Activated CD4-positive, alpha-beta T cell treated with anti-CD3 and anti-CD28 coated beads, Interleukin-2, amount 10 ng/mL, durations not matched to agents 7 days and 5 days (primary cell): ENCODE data around the gene GRIK4. TPM values are rescaled to one million over a fixed set of nuclear protein-coding genes. Genes with fewer than 3 reads are reported as not detected.

Experiments used
- CTCF ChIA-PET: fragments of 350-600 bp; sonication (Branson Sonifier 250); formaldehyde crosslinking; loops from one replicate; lab custom pipeline; 2021; ENCODE audit warnings: antibody characterized with exemption; lab: Charles Lee
- POLR2A ChIA-PET: fragments of 350-600 bp; sonication (Branson Sonifier 250); formaldehyde crosslinking; loops from one replicate; lab custom pipeline; 2021; ENCODE audit warnings: antibody characterized with exemption; lab: Charles Lee
- DNase-seq: peaks from one replicate; pipeline ENCODE4 v3.0.0-alpha.2; 2020
- H3K27ac Mint-ChIP-seq: one replicate; pipeline ENCODE4 v1.8.0; 2021; ENCODE audit warnings: mild to moderate bottlenecking, moderate library complexity, mixed read lengths
- H3K27me3 Mint-ChIP-seq: one replicate; pipeline ENCODE4 v1.8.0; 2021; ENCODE audit warnings: mixed read lengths
- H3K36me3 Mint-ChIP-seq: one replicate; pipeline ENCODE4 v1.8.0; 2021; ENCODE audit warnings: low read depth, mixed read lengths
- H3K4me1 Mint-ChIP-seq: one replicate; pipeline ENCODE4 v1.8.0; 2021; ENCODE audit warnings: mixed read lengths
- H3K4me3 Mint-ChIP-seq: one replicate; pipeline ENCODE4 v1.8.0; 2021; ENCODE audit warnings: mild to moderate bottlenecking, moderate library complexity, mixed read lengths
- H3K9me3 Mint-ChIP-seq: one replicate; pipeline ENCODE4 v1.8.0; 2021; ENCODE audit warnings: mixed read lengths
- total RNA-seq, 2 experiments: library from RNA; stranded (reverse); gene quantifications; one replicate each; pipeline ENCODE4 v1.2.3, GENCODE V29; 2021

The GRIK4 gene
- total RNA-seq, 2 experiments from 2014 or later, result not detected

- Mint-ChIP-seq H3K9me3 (no peaks in the 10 kb centered on the region), H3K4me1 (no peaks in the 10 kb centered on the region), H3K27ac (no peak overlapping the region), H3K27me3 (peaks cover 2% of the 10 kb centered on the region), H3K36me3 (no peaks in the 10 kb centered on the region), H3K4me3 (no peak overlapping the region)
- ChIA-PET POLR2A (no interaction called here), CTCF (interaction anchor here (0.6 kb wide), 1 partner anchor 35 kb away, joined by 3 read pairs; no protein-coding TSS in a partner anchor)
- DNase-seq, result no peak
Measured at GRCh38 chr11:120522736-120523135, 11.2 kb downstream of the GRIK4 start.

DNA sequence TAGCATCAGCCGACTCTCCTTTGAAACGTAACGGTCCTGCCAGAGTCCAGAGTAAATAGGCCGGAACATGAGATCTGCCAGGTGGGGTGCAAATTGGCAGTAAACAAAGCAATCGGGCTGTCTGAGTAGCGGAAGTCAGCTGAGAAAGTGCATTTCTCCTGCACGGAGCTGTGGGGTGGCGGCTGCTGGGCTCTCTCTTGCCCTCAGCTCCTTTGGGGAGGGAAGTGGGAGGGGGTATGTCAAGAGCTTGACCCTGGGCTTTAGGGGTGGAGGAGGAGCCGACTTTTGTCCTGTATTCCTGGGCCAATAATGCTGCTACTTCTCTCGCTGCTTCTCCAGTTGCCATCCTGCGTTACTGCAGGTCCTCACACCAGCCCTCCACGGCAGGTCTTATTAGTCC is 11.6 kb downstream of the GRIK4 start:
- H3K4me3 Mint-ChIP-seq, result no peak overlapping the region
- ChIA-PET POLR2A (no interaction called here), CTCF (interaction anchor here (0.6 kb wide), 1 partner anchor 35 kb away, joined by 3 read pairs; no protein-coding TSS in a partner anchor)

GRCh38 chr11:120524536-120525085 is 13.1 kb downstream of the GRIK4 start:
- Mint-ChIP-seq H3K4me3 (no peak overlapping the region), H3K27ac (no peak overlapping the region), H3K4me1 (no peaks in the 10 kb centered on the region), H3K9me3 (no peaks in the 10 kb centered on the region), H3K27me3 (peaks cover 2% of the 10 kb centered on the region), H3K36me3 (no peaks in the 10 kb centered on the region)
- ChIA-PET POLR2A (no interaction called here), CTCF (no interaction called here)
- DNase-seq, result no peak

More for the DNA sequence above, 11.6 kb downstream of the GRIK4 start:
- H3K4me1 Mint-ChIP-seq, result no peaks in the 10 kb centered on the region
- no peak overlapping the region for H3K27ac Mint-ChIP-seq
- H3K36me3 Mint-ChIP-seq, result no peaks in the 10 kb centered on the region
- no peak for DNase-seq
- no peaks in the 10 kb centered on the region for H3K9me3 Mint-ChIP-seq
- H3K27me3 Mint-ChIP-seq, result peaks cover 2% of the 10 kb centered on the region

GRCh38 chr11:120525261-120526171 is 14.0 kb downstream of the GRIK4 start:
- ChIA-PET CTCF (interaction anchor here (0.5 kb wide), 1 partner anchor 1565 kb away, joined by 4 read pairs; no protein-coding TSS in a partner anchor), POLR2A (no interaction called here)
- Mint-ChIP-seq H3K4me1 (no peaks in the 10 kb centered on the region), H3K9me3 (no peaks in the 10 kb centered on the region), H3K27ac (no peak overlapping the region), H3K4me3 (no peak overlapping the region), H3K27me3 (peaks cover 2% of the 10 kb centered on the region), H3K36me3 (no peaks in the 10 kb centered on the region)
- no peak for DNase-seq

- ChIA-PET CTCF (no interaction called here), POLR2A (no interaction called here)
- Mint-ChIP-seq H3K27me3 (peaks cover 2% of the 10 kb centered on the region), H3K4me3 (no peak overlapping the region), H3K4me1 (no peaks in the 10 kb centered on the region), H3K36me3 (no peaks in the 10 kb centered on the region), H3K27ac (no peak overlapping the region), H3K9me3 (no peaks in the 10 kb centered on the region)
- no peak for DNase-seq
Measured at GRCh38 chr11:120526241-120526640, 14.7 kb downstream of the GRIK4 start.

DNA sequence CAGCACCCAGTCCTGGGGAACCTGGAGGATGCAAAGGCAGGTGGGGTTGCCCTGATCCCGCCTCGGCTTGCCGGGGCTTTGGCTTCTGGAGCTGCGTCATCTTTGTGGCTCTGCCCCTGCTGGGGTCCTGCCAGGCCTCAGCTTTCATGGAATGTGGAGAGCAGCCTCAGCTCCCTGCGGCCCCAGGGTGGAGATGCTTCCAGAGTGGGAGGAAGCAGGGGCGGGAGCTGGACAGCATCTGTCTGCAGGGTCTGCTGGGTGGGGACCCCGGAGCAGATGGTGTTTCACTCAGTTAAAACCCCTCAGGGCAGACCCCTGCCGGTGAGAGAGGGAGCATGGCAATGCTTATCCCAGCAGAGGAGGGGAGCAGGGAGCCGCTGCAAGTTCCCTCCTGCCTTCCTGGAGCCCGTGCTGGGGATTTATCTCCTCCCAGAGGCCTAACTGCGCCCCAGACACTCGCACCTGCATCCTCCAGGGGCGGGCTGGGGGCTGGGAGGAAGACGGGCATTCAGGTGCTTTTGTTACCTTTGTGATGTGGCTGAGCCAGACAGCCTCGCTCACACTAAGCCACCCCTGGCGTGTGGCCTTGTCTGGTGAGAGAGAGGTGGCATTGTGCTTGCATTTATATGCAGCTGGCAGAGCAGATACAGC is 15.7 kb downstream of the GRIK4 start:
- Mint-ChIP-seq H3K4me3 (no peak overlapping the region), H3K9me3 (no peaks in the 10 kb centered on the region), H3K4me1 (no peaks in the 10 kb centered on the region), H3K27me3 (peaks cover 2% of the 10 kb centered on the region), H3K36me3 (no peaks in the 10 kb centered on the region), H3K27ac (no peak overlapping the region)
- POLR2A ChIA-PET, result no interaction called here
- CTCF ChIA-PET, result no interaction called here
- DNase-seq, result no peak

DNA sequence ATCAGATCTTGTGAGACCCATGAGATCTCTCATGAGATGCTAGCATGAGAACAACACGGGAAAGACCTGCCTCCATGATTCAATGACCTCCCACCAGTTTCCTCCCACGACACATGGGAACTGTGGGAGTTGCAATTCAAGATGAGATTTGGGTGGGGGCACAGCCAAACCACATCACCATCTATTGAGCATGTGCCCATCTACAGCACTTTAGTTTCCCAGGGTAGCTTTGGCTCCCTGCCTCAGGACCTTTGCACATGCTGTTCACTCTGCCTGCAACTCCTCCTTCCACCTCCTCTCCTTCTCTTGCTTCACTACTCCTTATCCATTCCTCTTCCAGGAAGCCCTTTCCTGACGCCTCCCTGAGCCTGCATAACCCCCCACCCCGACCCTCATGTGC is 17.2 kb downstream of the GRIK4 start:
- ChIA-PET POLR2A (no interaction called here), CTCF (no interaction called here)
- H3K36me3 Mint-ChIP-seq, result no peaks in the 10 kb centered on the region
- no peaks in the 10 kb centered on the region for H3K9me3 Mint-ChIP-seq
- H3K4me3 Mint-ChIP-seq, result no peak overlapping the region
- DNase-seq, result no peak
- H3K27me3 Mint-ChIP-seq, result peaks cover 5% of the 10 kb centered on the region
- H3K4me1 Mint-ChIP-seq, result no peaks in the 10 kb centered on the region
- no peak overlapping the region for H3K27ac Mint-ChIP-seq

GRCh38 chr11:120529214-120529613 is 17.7 kb downstream of the GRIK4 start:
- CTCF ChIA-PET, result no interaction called here
- Mint-ChIP-seq H3K4me1 (no peaks in the 10 kb centered on the region), H3K9me3 (no peaks in the 10 kb centered on the region), H3K27ac (no peak overlapping the region), H3K27me3 (peaks cover 5% of the 10 kb centered on the region), H3K4me3 (no peak overlapping the region), H3K36me3 (no peaks in the 10 kb centered on the region)
- no peak for DNase-seq
- POLR2A ChIA-PET, result no interaction called here

- Mint-ChIP-seq H3K27me3 (peaks cover 5% of the 10 kb centered on the region), H3K4me3 (no peak overlapping the region), H3K4me1 (no peaks in the 10 kb centered on the region), H3K9me3 (no peaks in the 10 kb centered on the region), H3K27ac (no peak overlapping the region), H3K36me3 (no peaks in the 10 kb centered on the region)
- CTCF ChIA-PET, result no interaction called here
- no peak for DNase-seq
- POLR2A ChIA-PET, result no interaction called here
Measured at GRCh38 chr11:120529911-120530310, 18.4 kb downstream of the GRIK4 start.

- no peaks in the 10 kb centered on the region for H3K9me3 Mint-ChIP-seq
- POLR2A ChIA-PET, result no interaction called here
- H3K4me1 Mint-ChIP-seq, result no peaks in the 10 kb centered on the region
- CTCF ChIA-PET, result no interaction called here
- no peak overlapping the region for H3K27ac Mint-ChIP-seq
- H3K36me3 Mint-ChIP-seq, result no peaks in the 10 kb centered on the region
- DNase-seq, result no peak
- no peak overlapping the region for H3K4me3 Mint-ChIP-seq
- peaks cover 3% of the 10 kb centered on the region for H3K27me3 Mint-ChIP-seq
Measured at GRCh38 chr11:120532082-120532831, 20.7 kb downstream of the GRIK4 start.

GRCh38 chr11:120532832-120533196 is 21.3 kb downstream of the GRIK4 start:
- DNase-seq, result no peak
- H3K27ac Mint-ChIP-seq, result no peak overlapping the region
- H3K27me3 Mint-ChIP-seq, result peaks cover 3% of the 10 kb centered on the region
- POLR2A ChIA-PET, result no interaction called here
- CTCF ChIA-PET, result no interaction called here
- H3K4me3 Mint-ChIP-seq, result no peak overlapping the region
- H3K4me1 Mint-ChIP-seq, result no peaks in the 10 kb centered on the region
- H3K9me3 Mint-ChIP-seq, result no peaks in the 10 kb centered on the region
- H3K36me3 Mint-ChIP-seq, result no peaks in the 10 kb centered on the region

DNA sequence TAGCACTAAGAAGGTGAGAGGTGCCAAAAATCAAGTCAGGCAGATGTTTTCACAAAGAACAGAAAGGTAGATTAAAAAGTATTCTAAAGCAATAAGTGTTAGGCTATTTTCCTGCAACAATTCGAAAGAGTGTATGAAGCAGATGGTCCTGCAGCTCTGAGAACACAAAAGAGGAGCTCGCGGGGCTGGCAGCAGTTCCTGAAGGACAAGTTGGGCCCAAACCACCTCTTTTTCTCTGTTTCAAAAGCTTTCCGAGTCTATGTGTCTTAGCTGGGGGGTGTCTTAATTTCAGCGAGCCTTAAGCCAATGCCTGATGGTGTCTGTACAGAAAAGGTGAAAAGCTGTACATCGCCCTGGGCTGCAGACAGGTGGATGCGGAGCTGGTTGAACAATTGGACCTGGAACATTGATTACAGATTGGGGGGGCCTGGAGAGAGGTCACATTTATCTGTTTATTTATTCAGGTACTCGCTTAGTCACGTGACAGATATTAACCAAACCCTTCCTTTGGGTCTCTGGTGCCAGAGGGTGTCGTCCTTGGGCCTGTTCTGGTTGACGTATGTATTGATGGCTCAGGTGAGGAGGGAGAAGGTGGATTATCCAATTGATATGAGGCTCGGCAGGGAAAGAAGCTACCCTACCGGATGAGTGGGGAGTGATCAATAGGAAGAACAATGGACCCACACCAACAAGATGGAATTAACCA is 24.7 kb downstream of the GRIK4 start:
- no peaks in the 10 kb centered on the region for H3K36me3 Mint-ChIP-seq
- CTCF ChIA-PET, result no interaction called here

More for the DNA sequence above, 24.7 kb downstream of the GRIK4 start:
- H3K27ac Mint-ChIP-seq, result no peak overlapping the region
- H3K4me3 Mint-ChIP-seq, result no peak overlapping the region
- H3K9me3 Mint-ChIP-seq, result no peaks in the 10 kb centered on the region
- peaks cover 3% of the 10 kb centered on the region for H3K27me3 Mint-ChIP-seq
- no peak for DNase-seq
- POLR2A ChIA-PET, result no interaction called here
- H3K4me1 Mint-ChIP-seq, result no peaks in the 10 kb centered on the region
